ENCODE data around the gene RIPK4. TPM values are rescaled to one million over a fixed set of nuclear protein-coding genes. Genes with fewer than 3 reads are reported as not detected.
"Not testable (repeated sequence)": the region's sequence is repeated elsewhere in the genome, so short reads cannot be mapped to it uniquely, and the experiment has no call there.

RIPK4 gene
- total RNA-seq, 2 experiments from 2014 or later, result 0.65 to 0.76 TPM

GRCh38 chr21:41786509-41786987, 19.7 kb upstream of the RIPK4 start:
- ChIA-PET POLR2A (interaction anchor here (0.9 kb wide), 1 partner anchor 8 kb away, joined by 3 read pairs; no protein-coding TSS in a partner anchor), CTCF (no interaction called here)
- Mint-ChIP-seq H3K36me3 (ENCODE audit: low read depth) (no peaks in the 10 kb centered on the region), H3K4me1 (ENCODE audit: low read depth) (peaks cover 8% of the 10 kb centered on the region), H3K27me3 (peaks cover 31% of the 10 kb centered on the region), H3K4me3 (no peak overlapping the region), H3K27ac (no peak overlapping the region), H3K9me3 (peaks cover 3% of the 10 kb centered on the region)
- TF ChIP-seq CTCF (IDR thresholded peaks at IDR 0.05), result no peak
- DNase-seq (no peak), ATAC-seq (no peak)
- intact Hi-C loops (cut with micrococcal nuclease), result no loop called here

- H3K9me3 Mint-ChIP-seq; H3K27ac Mint-ChIP-seq; DNase-seq; intact Hi-C loops (cut with micrococcal nuclease); H3K4me1 Mint-ChIP-seq (ENCODE audit: low read depth); H3K36me3 Mint-ChIP-seq (ENCODE audit: low read depth); ATAC-seq; POLR2A ChIA-PET; CTCF ChIA-PET; H3K4me3 Mint-ChIP-seq: not testable (repeated sequence)
- peaks cover 37% of the 10 kb centered on the region for H3K27me3 Mint-ChIP-seq
Measured at GRCh38 chr21:41785262-41785661, 18.4 kb upstream of the RIPK4 start.

- CTCF ChIA-PET, result interaction anchor here (0.8 kb wide), 1 partner anchor 332 kb away, joined by 3 read pairs; no protein-coding TSS in a partner anchor
- intact Hi-C loops (cut with micrococcal nuclease), result no loop called here
Measured at GRCh38 chr21:41784456-41785102, 17.7 kb upstream of the RIPK4 start.

GRCh38 chr21:41783476-41784180, 16.8 kb upstream of the RIPK4 start:
- DNase-seq, result peak; percentile 37

More at GRCh38 chr21:41784456-41785102, 17.7 kb upstream of the RIPK4 start:
- ATAC-seq (no peak), DNase-seq (no peak)
- no peak for TF ChIP-seq CTCF (IDR thresholded peaks at IDR 0.05)
- H3K9me3 Mint-ChIP-seq, result no peaks in the 10 kb centered on the region
- no peak overlapping the region for H3K27ac Mint-ChIP-seq
- peaks cover 8% of the 10 kb centered on the region for H3K4me1 Mint-ChIP-seq (ENCODE audit: low read depth)
- no peaks in the 10 kb centered on the region for H3K36me3 Mint-ChIP-seq (ENCODE audit: low read depth)
- H3K4me3 Mint-ChIP-seq, result no peak overlapping the region
- POLR2A ChIA-PET, result no interaction called here
- peaks cover 39% of the 10 kb centered on the region for H3K27me3 Mint-ChIP-seq

GRCh38 chr21:41781050-41781410, 14.2 kb upstream of the RIPK4 start:
- Mint-ChIP-seq H3K27ac (no peak overlapping the region), H3K9me3 (no peaks in the 10 kb centered on the region), H3K4me1 (ENCODE audit: low read depth) (peaks cover 11% of the 10 kb centered on the region), H3K36me3 (ENCODE audit: low read depth) (no peaks in the 10 kb centered on the region), H3K4me3 (no peak overlapping the region), H3K27me3 (peaks cover 49% of the 10 kb centered on the region)
- DNase-seq (no peak), ATAC-seq (no peak)
- intact Hi-C loops (cut with micrococcal nuclease), result no loop called here
- CTCF ChIA-PET, result no interaction called here
- POLR2A ChIA-PET, result no interaction called here
- no peak for TF ChIP-seq CTCF (IDR thresholded peaks at IDR 0.05)

More at GRCh38 chr21:41783476-41784180, 16.8 kb upstream of the RIPK4 start:
- TF ChIP-seq CTCF (IDR thresholded peaks at IDR 0.05), result no peak
- Mint-ChIP-seq H3K4me3 (no peak overlapping the region), H3K9me3 (no peaks in the 10 kb centered on the region), H3K27ac (no peak overlapping the region), H3K4me1 (ENCODE audit: low read depth) (peaks cover 11% of the 10 kb centered on the region), H3K27me3 (peaks cover 42% of the 10 kb centered on the region), H3K36me3 (ENCODE audit: low read depth) (no peaks in the 10 kb centered on the region)
- ChIA-PET CTCF (interaction anchor here (0.8 kb wide), 1 partner anchor 333 kb away, joined by 3 read pairs; no protein-coding TSS in a partner anchor), POLR2A (no interaction called here)
- ATAC-seq, result peak; percentile 72
- intact Hi-C loops (cut with micrococcal nuclease), result no loop called here

Data from activated CD8-positive, alpha-beta T cell treated with anti-CD3 and anti-CD28 coated beads for 36 hours (primary cell).